ENCODE measurements around the gene IVNS1ABP. TPM values are rescaled to one million over a fixed set of nuclear protein-coding genes. Genes with fewer than 3 reads are reported as not detected.

Gene IVNS1ABP
- total and polyA plus RNA-seq, 8 donors: 22.9 to 53.9 (median 35.2) TPM

GRCh38 chr1:185342672-185343259, 25.7 kb upstream of the IVNS1ABP start:
- H3K27ac ChIP-seq: no peak overlapping the region
- FAIRE-seq (no peak), DNase-seq (no peak), ATAC-seq (peak in 3 of 4 donors; percentile 47 to 83 (median 71))
- no peak overlapping the region for H3K4me3 ChIP-seq
- WGBS, 2 donors: 47 to 49% methylated on average over 3 of the region's 3 CpGs
- H3K36me3 ChIP-seq: no peaks in the 10 kb centered on the region
- H3K9me3 ChIP-seq: no peaks in the 10 kb centered on the region
- H3K4me1 ChIP-seq: peaks cover 0 to 8% (median 0%) of the 10 kb centered on the region in 3 donors
- intact Hi-C loops (cut with DNase I): no loop called here
- H3K27me3 ChIP-seq: no peaks in the 10 kb centered on the region
- TF ChIP-seq CTCF (IDR thresholded peaks at IDR 0.05): no peak

DNA sequence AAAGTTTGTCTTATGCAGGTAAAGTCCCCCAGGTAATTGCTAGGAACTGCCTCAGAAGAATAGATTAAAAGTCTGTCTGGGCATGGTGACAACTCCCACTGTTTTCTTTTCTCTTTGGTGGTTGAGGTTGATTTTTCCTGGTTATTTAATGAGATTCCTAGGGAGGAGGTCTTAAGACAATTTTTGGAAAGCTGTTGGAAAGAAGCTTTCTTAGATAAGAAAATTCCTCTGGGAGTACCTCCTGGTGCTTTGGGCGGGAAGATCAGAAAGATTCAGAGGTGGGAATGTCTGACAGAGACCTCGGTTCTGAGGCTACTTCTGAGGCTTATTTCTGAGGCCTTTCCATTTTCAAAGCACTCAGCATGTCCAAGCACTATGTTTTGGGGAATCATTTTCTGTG, 25.0 kb upstream of the IVNS1ABP start:
- FAIRE-seq: no peak
- 91 to 100% methylated on average over 2 of the region's 2 CpGs for WGBS, 2 donors
- Histone ChIP-seq H3K27ac (no peak overlapping the region), H3K9me3 (no peaks in the 10 kb centered on the region), H3K27me3 (no peaks in the 10 kb centered on the region), H3K36me3 (no peaks in the 10 kb centered on the region), H3K4me1 (peaks cover 0 to 8% (median 0%) of the 10 kb centered on the region in 3 donors), H3K4me3 (no peak overlapping the region)
- TF ChIP-seq CTCF (IDR thresholded peaks at IDR 0.05): no peak
- intact Hi-C loops (cut with DNase I): no loop called here
- no peak for DNase-seq
- no peak for ATAC-seq

GRCh38 chr1:185341196-185341781, 24.2 kb upstream of the IVNS1ABP start:
- Histone ChIP-seq H3K9me3 (no peaks in the 10 kb centered on the region), H3K36me3 (no peaks in the 10 kb centered on the region), H3K4me1 (peaks cover 0 to 8% (median 0%) of the 10 kb centered on the region in 3 donors), H3K27me3 (no peaks in the 10 kb centered on the region), H3K4me3 (no peak overlapping the region), H3K27ac (no peak overlapping the region)
- FAIRE-seq (no peak), DNase-seq (no peak), ATAC-seq (no peak)
- intact Hi-C loops (cut with DNase I): no loop called here
- TF ChIP-seq CTCF (IDR thresholded peaks at IDR 0.05): no peak

DNA sequence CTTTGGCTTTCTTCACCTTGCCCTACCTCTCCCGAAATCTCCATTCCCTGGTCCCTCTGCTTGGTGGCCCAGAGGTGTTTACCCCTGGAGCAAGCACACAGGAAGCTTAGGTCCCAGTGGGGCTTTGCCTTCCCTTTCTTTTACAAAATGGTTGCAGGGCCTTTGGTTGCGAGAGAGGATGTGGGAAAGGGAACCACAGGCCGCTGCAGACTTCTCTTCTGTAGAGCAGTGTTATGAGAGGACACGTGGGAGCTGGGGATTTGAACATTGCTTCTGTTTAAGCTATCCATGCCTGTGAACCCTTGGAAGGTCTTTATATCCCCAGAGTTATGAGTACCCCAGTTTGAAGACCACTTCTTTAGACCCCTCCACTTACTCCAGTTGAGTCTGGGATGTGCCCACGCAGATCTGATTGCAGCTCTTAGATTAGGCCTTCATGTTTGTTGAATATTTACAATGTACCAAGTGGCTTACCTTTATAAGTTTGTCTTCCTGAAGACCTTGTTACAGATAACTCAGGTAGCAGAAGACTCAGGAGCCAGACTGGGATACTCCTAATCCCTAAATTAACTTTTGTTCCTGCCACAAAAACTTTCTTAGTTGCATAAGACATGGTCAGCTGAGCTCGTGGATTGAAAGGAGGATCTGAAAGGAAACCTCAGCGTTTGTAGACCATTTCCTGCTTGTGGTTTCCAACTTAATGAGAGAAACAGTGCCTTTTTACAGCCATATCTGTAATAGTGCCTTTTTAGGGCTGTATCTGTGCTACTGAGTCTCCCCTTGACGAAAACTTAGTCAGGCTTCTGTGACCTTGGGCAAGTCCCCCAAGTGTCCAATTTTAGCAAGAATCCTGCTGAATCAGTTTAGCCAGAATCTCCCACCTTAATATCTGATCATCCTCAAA, 21.9 kb upstream of the IVNS1ABP start:
- DNase-seq (peak in 1 of 6 donors; percentile 40), FAIRE-seq (no peak), ATAC-seq (peak in 2 of 4 donors; percentile 70 to 78)
- Histone ChIP-seq H3K4me1 (peaks cover 0 to 8% (median 0%) of the 10 kb centered on the region in 3 donors), H3K27ac (peak overlapping the region in 1 of 4 donors; percentile 25), H3K36me3 (no peaks in the 10 kb centered on the region), H3K4me3 (no peak overlapping the region), H3K9me3 (no peaks in the 10 kb centered on the region), H3K27me3 (no peaks in the 10 kb centered on the region)
- intact Hi-C loops (cut with DNase I): no loop called here
- TF ChIP-seq CTCF (IDR thresholded peaks at IDR 0.05): no peak
- WGBS, 2 donors: 90 to 92% methylated on average over 8 of the region's 8 CpGs

All from pancreas (tissue), 10 donors.